ENCODE data around the gene FAM110C.

The FAM110C gene

GRCh38 chr2:55587-56448 is 9.5 kb upstream of the FAM110C start:
- ChIA-PET CTCF (interaction anchor here (1.5 kb wide), 1 partner anchor 581 kb away, joined by 4 read pairs; no protein-coding TSS in a partner anchor), POLR2A (no interaction called here)
- no peak for TF ChIP-seq CTCF (IDR thresholded peaks at IDR 0.05; ENCODE audit: control extremely low read depth, extremely low read depth, low read depth, missing control alignments)
- DNase-seq (ENCODE audit: extremely low spot score): no peak

GRCh38 chr2:51613-52012 is 5.3 kb upstream of the FAM110C start:
- ChIA-PET CTCF (no interaction called here), POLR2A (no interaction called here)
- DNase-seq (ENCODE audit: extremely low spot score): no peak
- no peak for TF ChIP-seq CTCF (IDR thresholded peaks at IDR 0.05; ENCODE audit: control extremely low read depth, extremely low read depth, low read depth, missing control alignments)

GRCh38 chr2:47737-48136 is 1.4 kb upstream of the FAM110C start:
- ChIA-PET CTCF (no interaction called here), POLR2A (no interaction called here)
- no peak for TF ChIP-seq CTCF (IDR thresholded peaks at IDR 0.05; ENCODE audit: control extremely low read depth, extremely low read depth, low read depth, missing control alignments)
- DNase-seq (ENCODE audit: extremely low spot score): no peak

GRCh38 chr2:47346-47725 is 1.0 kb upstream of the FAM110C start:
- no peak for TF ChIP-seq CTCF (IDR thresholded peaks at IDR 0.05; ENCODE audit: control extremely low read depth, extremely low read depth, low read depth, missing control alignments)
- ChIA-PET CTCF (no interaction called here), POLR2A (no interaction called here)
- DNase-seq (ENCODE audit: extremely low spot score): no peak

- CTCF ChIA-PET: no interaction called here
- POLR2A ChIA-PET: no interaction called here
- no peak for DNase-seq (ENCODE audit: extremely low spot score)
- no peak for TF ChIP-seq CTCF (IDR thresholded peaks at IDR 0.05; ENCODE audit: control extremely low read depth, extremely low read depth, low read depth, missing control alignments)
Observed at GRCh38 chr2:46131-46470, 204 bp downstream of the FAM110C start.

- DNase-seq (ENCODE audit: extremely low spot score): no peak
- TF ChIP-seq CTCF (IDR thresholded peaks at IDR 0.05; ENCODE audit: control extremely low read depth, extremely low read depth, low read depth, missing control alignments): no peak
- ChIA-PET POLR2A (no interaction called here), CTCF (no interaction called here)
Observed at GRCh38 chr2:45342-46130, 769 bp downstream of the FAM110C start.
